Endothelial cell of umbilical vein (primary cell): ENCODE data around the gene ZNF471. TPM values are rescaled to one million over a fixed set of nuclear protein-coding genes. Genes with fewer than 3 reads are reported as not detected.

ENCODE experiments used
- BruUV-seq: library from RNA; stranded (reverse); fragments of 400-500 nt; replicated peaks from 2 replicates; lab custom pipeline; 2021; lab: Mats Ljungman, UMichigan
- CTCF ChIA-PET: fragments of 300-600, 350-600 bp; sonication (Branson Sonifier 250); formaldehyde crosslinking; loops from one replicate; lab custom pipeline; 2021; ENCODE audit warnings: antibody characterized with exemption, inconsistent platforms; lab: Charles Lee
- POLR2A ChIA-PET: fragments of 300-600, 350-600 bp; sonication (Branson Sonifier 250); formaldehyde crosslinking; loops from one replicate; lab custom pipeline; 2021; ENCODE audit warnings: antibody characterized with exemption, inconsistent platforms; lab: Charles Lee
- DNase-seq: peaks from one replicate; pipeline ENCODE4 v3.0.0-alpha.2; 2011; ENCODE audit warnings: low read depth, low spot score
- FAIRE-seq: peaks from 2 replicates; lab custom pipeline; 2011; peaks lifted over from hg19 to GRCh38; lab: Jason Lieb, UNC
- H2AFZ ChIP-seq: 2 replicates; pipeline ENCODE4 v1.6.0; 2012; ENCODE audit warnings: low read depth, low read length, control low read depth, inconsistent platforms
- H3K27ac ChIP-seq: 2 replicates; pipeline ENCODE4 v1.5.1; 2011; ENCODE audit warnings: low read depth, mild to moderate bottlenecking, control low read depth, low read length, moderate library complexity; ENCODE audit not compliant: insufficient read depth
- H3K27me3 ChIP-seq, 2 experiments: 2 replicates each; pipeline versions ENCODE4 v1.6.0 to v1.6.1; 2011; ENCODE audit warnings: low read length in 2 of 2, mixed read lengths in 1 of 2; ENCODE audit not compliant: control insufficient read depth in 2 of 2, insufficient read depth in 2 of 2
- H3K36me3 ChIP-seq, 2 experiments: 2 replicates in 1 of 2; 3 replicates in 1 of 2; pipeline ENCODE4 v1.5.1; 2011; ENCODE audit warnings: low read length in 2 of 2, mild to moderate bottlenecking in 1 of 2, moderate library complexity in 1 of 2; ENCODE audit not compliant: control insufficient read depth in 2 of 2, insufficient read depth in 2 of 2; ENCODE audit errors: extremely low read depth in 1 of 2
- H3K4me1 ChIP-seq: 3 replicates; pipeline ENCODE4 v1.5.1; 2011; ENCODE audit warnings: mild to moderate bottlenecking, low read length; ENCODE audit not compliant: control insufficient read depth, insufficient read depth; ENCODE audit errors: extremely low read depth
- H3K4me2 ChIP-seq: 2 replicates; pipeline ENCODE4 v1.6.1; 2011; ENCODE audit warnings: low read length, control low read depth, mixed read lengths; ENCODE audit not compliant: insufficient read depth
- H3K4me3 ChIP-seq, 3 experiments: fragments of 200-600 bp in 1 of 3; sonication (generic), shearing (Covaris generic) in 1 of 3; replicated peaks in 1 of 3; 2 replicates each; pipeline ENCODE4 v1.5.1; 2011 to 2016; ENCODE audit warnings: control low read depth in 3 of 3, low read length in 3 of 3, mild to moderate bottlenecking in 2 of 3, inconsistent platforms in 1 of 3, low read depth in 1 of 3, moderate library complexity in 1 of 3; ENCODE audit not compliant: insufficient read depth in 1 of 3
- H3K79me2 ChIP-seq: 2 replicates; pipeline ENCODE4 v1.6.0; 2012; ENCODE audit warnings: low read length, inconsistent platforms; ENCODE audit not compliant: control insufficient read depth, insufficient read depth
- H3K9ac ChIP-seq: replicated peaks from 2 replicates; pipeline ENCODE3; 2011; ENCODE audit warnings: low read length, control low read depth; ENCODE audit not compliant: insufficient read depth; ENCODE audit errors: extremely low read depth
- H3K9me1 ChIP-seq: replicated peaks from 3 replicates; pipeline ENCODE4 v1.6.0; 2011; ENCODE audit warnings: mild to moderate bottlenecking, low read length; ENCODE audit not compliant: control insufficient read depth, insufficient read depth; ENCODE audit errors: extremely low read depth
- H3K9me3 ChIP-seq: replicated peaks from 2 replicates; pipeline ENCODE4 v1.5.1; 2012; ENCODE audit warnings: low read length, inconsistent platforms; ENCODE audit not compliant: control insufficient read depth, insufficient read depth
- H4K20me1 ChIP-seq: replicated peaks from 2 replicates; pipeline ENCODE3; 2011; ENCODE audit warnings: mild to moderate bottlenecking, low read length; ENCODE audit not compliant: control insufficient read depth, insufficient read depth; ENCODE audit errors: extremely low read depth
- CTCF ChIP-seq, 2 donors: IDR thresholded peaks; 1 replicate in 1 of 2; 2 replicates in 1 of 2; pipeline ENCODE4 v1.5.1; 2011; ENCODE audit warnings: low read length in 2 of 2, mild to moderate bottlenecking in 2 of 2, moderate library complexity in 2 of 2, control low read depth in 1 of 2, inconsistent platforms in 1 of 2, low read depth in 1 of 2; ENCODE audit not compliant: insufficient read depth in 1 of 2; ENCODE audit errors: extremely low read depth in 1 of 2
- EZH2 ChIP-seq: IDR thresholded peaks from 2 replicates; pipeline ENCODE4 v1.6.1; 2012; ENCODE audit warnings: borderline replicate concordance, low read depth, mild to moderate bottlenecking, moderate library complexity, low read length, inconsistent platforms; ENCODE audit not compliant: severe bottlenecking
- FOS ChIP-seq: IDR thresholded peaks from 2 replicates; pipeline ENCODE4 v1.6.1; 2011; ENCODE audit warnings: mild to moderate bottlenecking, low read length, moderate library complexity, borderline replicate concordance; ENCODE audit not compliant: insufficient read depth
- GATA2 ChIP-seq: IDR thresholded peaks from 2 replicates; pipeline ENCODE4 v1.7.0; 2011; ENCODE audit warnings: low read depth, mild to moderate bottlenecking, moderate library complexity, mixed read lengths, low read length; ENCODE audit not compliant: insufficient read length, insufficient read depth
- JUN ChIP-seq: IDR thresholded peaks from 2 replicates; pipeline ENCODE4 v1.6.1; 2011; ENCODE audit warnings: borderline replicate concordance, low read depth; ENCODE audit not compliant: insufficient read length, insufficient read depth
- MAX ChIP-seq: IDR thresholded peaks from 2 replicates; pipeline ENCODE4 v1.6.1; 2011; ENCODE audit not compliant: insufficient read depth, insufficient read length
- MYC ChIP-seq: IDR thresholded peaks from one replicate; pipeline ENCODE4 v1.6.1; 2011; ENCODE audit warnings: mild to moderate bottlenecking, low read depth, low read length
- POLR2A ChIP-seq: IDR thresholded peaks from 2 replicates; pipeline ENCODE4 v1.6.1; 2012; ENCODE audit warnings: low read depth, mild to moderate bottlenecking, control low read depth, low read length
- POLR2AphosphoS5 ChIP-seq: IDR thresholded peaks from 2 replicates; pipeline ENCODE4 v1.6.1; 2012; ENCODE audit warnings: low read depth, mild to moderate bottlenecking, control low read depth, low read length, moderate library complexity; ENCODE audit not compliant: insufficient read depth
- dilution Hi-C: fragments of 300-500 bp; cut with MboI; formaldehyde crosslinking; loops from one replicate; pipeline ENCODE4 v1.15.0; 2019; ENCODE audit warnings: low sequenced_read_pairs; ENCODE audit not compliant: extremely low pct_ligation_motif_present
- intact Hi-C: fragments of 100-400 bp; cut with micrococcal nuclease; formaldehyde crosslinking; loops from one replicate; pipeline ENCODE4 v1.10.0; 2022
- polyA plus RNA-seq, 4 experiments: library from polyadenylated mRNA; depleted of rRNA in 3 of 4; stranded (reverse) in 3 of 4; unstranded in 1 of 4; fragments of >200 nt; gene quantifications; 2 replicates each; pipeline versions ENCODE4 v1.2.1 to v1.2.3, GENCODE V29; 2011 to 2012; ENCODE audit warnings: missing spikeins in 1 of 4
- total RNA-seq: library from RNA; stranded (reverse); gene quantifications from 2 replicates; pipeline ENCODE4 v1.2.3, GENCODE V29; 2021

The ZNF471 gene
- total and polyA plus RNA-seq, 2 donors (not counting 3 experiments of a cell fraction or from before 2014, with no cell fraction given) = 0.92 to 3.1 TPM

DNA sequence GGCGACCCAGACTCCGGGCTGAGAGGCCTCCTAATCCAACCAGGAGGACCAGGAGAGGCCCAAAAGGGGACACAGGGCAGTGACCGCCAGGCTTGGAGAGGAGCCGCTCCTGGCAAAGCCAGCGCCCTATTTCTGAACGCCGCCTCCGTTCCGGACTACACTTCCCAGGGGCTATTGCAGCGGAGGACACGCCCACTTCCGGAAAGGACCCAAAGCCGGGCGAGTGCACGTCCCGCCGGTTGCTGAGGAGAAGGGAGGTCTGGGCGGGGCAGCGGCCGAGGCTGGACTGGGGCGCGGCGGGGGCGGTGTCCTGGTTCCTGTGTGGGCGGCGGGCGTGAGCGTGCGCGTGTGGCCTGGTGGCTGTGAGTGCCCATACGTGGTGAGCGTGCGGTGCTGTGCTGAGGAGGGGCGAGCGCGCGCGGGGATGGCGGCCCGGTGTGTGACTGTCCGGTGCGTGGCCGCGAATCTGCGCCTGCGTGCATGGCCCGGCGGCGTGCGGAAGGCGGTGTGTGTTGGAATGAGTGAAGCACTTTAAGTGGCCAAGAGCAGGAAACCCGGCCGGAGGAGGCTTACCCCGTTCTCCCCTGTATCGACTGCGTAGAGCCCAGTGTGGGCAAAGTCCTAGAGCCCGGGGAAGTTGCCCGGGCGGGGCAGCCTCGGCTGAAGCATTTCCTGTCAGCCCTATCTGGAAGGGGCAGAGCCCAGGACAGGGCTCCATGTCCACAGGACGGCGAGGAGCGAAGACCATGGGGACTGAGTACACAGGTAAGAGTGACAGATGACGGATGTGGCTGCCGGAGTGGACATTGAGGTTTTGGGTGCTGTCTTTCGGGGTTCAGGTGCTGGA, 59.8 kb downstream of the ZNF471 start, which contains the start of gene ZNF470:
ZNF470 (plus strand) TSS at position 195 of the 847 bp plus-strand sequence. CDS start 2,844 bp downstream, outside the sequence.
- POLR2A ChIA-PET = no interaction called here
- H3K27ac ChIP-seq = no peak within 1 kb of the TSS
- peak within 1 kb of the TSS; percentile 96 for H2AFZ ChIP-seq
- no TSS peak for BruUV-seq
- no peaks in the 10 kb centered on the region for H4K20me1 ChIP-seq
- dilution Hi-C loops = no loop called here
- intact Hi-C loops = loop anchor here (1.0 to 10.0 kb wide), 5 partner anchors 28 to 415 kb away; partner anchors contain the start of genes ZFP28, ZNF583 and ZNF71
- peak; percentile 93 for FAIRE-seq
- H3K79me2 ChIP-seq = no peaks in the 10 kb centered on the region
- peak; percentile 92 for DNase-seq
- no peaks in the 10 kb centered on the region for H3K27me3 ChIP-seq
- peaks cover 3% of the 10 kb centered on the region for H3K4me1 ChIP-seq
- peak within 1 kb of the TSS; percentile 44 for H3K9ac ChIP-seq
- H3K9me3 ChIP-seq = peaks cover 7% of the 10 kb centered on the region
- H3K4me3 ChIP-seq = peak within 1 kb of the TSS; percentile 36 to 84 (median 73)
- H3K9me1 ChIP-seq = no peaks in the 10 kb centered on the region
- TF ChIP-seq MAX (peak; percentile 6), JUN (no peak), POLR2AphosphoS5 (peak; percentile 45)
- H3K36me3 ChIP-seq = no peaks in the 10 kb centered on the region
- CTCF ChIA-PET = no interaction called here
- peak within 1 kb of the TSS; percentile 61 for H3K4me2 ChIP-seq

DNA sequence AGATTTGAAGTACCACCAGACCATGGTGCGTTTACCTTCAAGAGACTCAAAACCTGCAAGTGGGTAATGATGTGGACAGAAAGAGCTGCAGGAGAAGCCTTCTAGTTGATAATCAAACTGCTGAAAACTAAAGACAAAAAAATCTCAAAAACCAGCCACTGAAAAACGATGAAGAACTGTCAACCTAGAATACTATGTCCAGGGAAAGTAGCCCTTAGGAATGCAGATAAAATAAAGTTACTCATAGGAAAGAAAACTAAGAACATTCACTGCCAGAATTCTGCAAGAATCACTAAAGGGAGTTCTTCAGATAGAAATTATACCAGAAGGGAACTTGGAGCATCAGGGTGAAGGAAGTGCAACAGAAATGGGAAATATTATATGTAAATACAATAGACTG, 64.9 kb downstream of the ZNF471 start:
- no peak overlapping the region for H3K4me3 ChIP-seq
- FAIRE-seq (no peak), DNase-seq (no peak)
- no peaks in the 10 kb centered on the region for H3K9me1 ChIP-seq
- intact Hi-C loops = no loop called here
- no peaks in the 10 kb centered on the region for H3K79me2 ChIP-seq
- BruUV-seq = no TSS peak
- H3K27me3 ChIP-seq = no peaks in the 10 kb centered on the region
- no peak overlapping the region for H3K4me2 ChIP-seq
- H2AFZ ChIP-seq = no peak overlapping the region
- no peak overlapping the region for H3K27ac ChIP-seq
- H4K20me1 ChIP-seq = no peaks in the 10 kb centered on the region
- H3K9ac ChIP-seq = no peak overlapping the region
- H3K4me1 ChIP-seq = peaks cover 3% of the 10 kb centered on the region
- ChIA-PET CTCF (no interaction called here), POLR2A (no interaction called here)
- peaks cover 0 to 3% of the 10 kb centered on the region in 2 experiments for H3K36me3 ChIP-seq
- H3K9me3 ChIP-seq = peaks cover 22% of the 10 kb centered on the region
- dilution Hi-C loops = no loop called here
- TF ChIP-seq JUN (no peak), POLR2AphosphoS5 (no peak), GATA2 (no peak), POLR2A (no peak), CTCF (IDR thresholded peaks at IDR 0.05; ENCODE audit: extremely low read depth in 1 of 2, insufficient read depth in 1 of 2, low read depth in 1 of 2, low read length in 2 of 2) (no peak), MYC (no peak), FOS (no peak), EZH2 (no peak), MAX (no peak)
